Aorta (tissue), 5 donors: ENCODE measurements around the gene ONECUT1. TPM values are rescaled to one million over a fixed set of nuclear protein-coding genes. Genes with fewer than 3 reads are reported as not detected.

Experiments
- ATAC-seq: fragments of 200-7000 bp; cut with Tn5 transposase; one replicate; pipeline ENCODE4 v1.9.1; 2022; ENCODE audit warnings: moderate library complexity; ENCODE audit not compliant: low FRiP score
- DNase-seq, 2 donors: peaks; one replicate each; pipeline ENCODE4 v3.0.0-alpha.2; 2020
- H3K27ac ChIP-seq, 2 donors: one replicate each; pipeline ENCODE4 v1.5.1; 2013; ENCODE audit warnings: low read length in 2 of 2, mild to moderate bottlenecking in 2 of 2, moderate library complexity in 2 of 2, control low read depth in 1 of 2, inconsistent platforms in 1 of 2, low read depth in 1 of 2
- H3K27me3 ChIP-seq, 2 donors: one replicate each; pipeline ENCODE4 v1.6.1; 2013; ENCODE audit warnings: control low read depth in 1 of 2, low read length in 1 of 2, mild to moderate bottlenecking in 1 of 2, moderate library complexity in 1 of 2; ENCODE audit not compliant: insufficient read depth in 2 of 2, control insufficient read depth in 1 of 2
- H3K36me3 ChIP-seq, 2 donors: one replicate each; pipeline ENCODE4 v1.6.1; 2013; ENCODE audit warnings: control low read depth in 1 of 2, low read length in 1 of 2, mild to moderate bottlenecking in 1 of 2; ENCODE audit not compliant: insufficient read depth in 2 of 2, control insufficient read depth in 1 of 2
- H3K4me1 ChIP-seq, 2 donors: one replicate each; pipeline ENCODE4 v1.6.1; 2013; ENCODE audit warnings: low read length in 2 of 2, control low read depth in 1 of 2, mild to moderate bottlenecking in 1 of 2, moderate library complexity in 1 of 2; ENCODE audit not compliant: insufficient read depth in 2 of 2, control insufficient read depth in 1 of 2
- H3K4me3 ChIP-seq, 2 donors: one replicate each; pipeline ENCODE4 v1.5.1; 2013; ENCODE audit warnings: low read length in 2 of 2, control low read depth in 1 of 2, mild to moderate bottlenecking in 1 of 2
- H3K9me3 ChIP-seq: one replicate; pipeline ENCODE4 v1.6.1; 2013; ENCODE audit warnings: mild to moderate bottlenecking, low read length; ENCODE audit not compliant: control insufficient read depth
- whole genome bisulfite sequencing, 2 donors: extraction: QIAGEN DNeasy Blood & Tissue Kit; methylation state at CpG; one replicate each; pipeline ENCODE4 v1.1.7; 2013; 5-methylcytosine and 5-hydroxymethylcytosine counted together
- intact Hi-C, 2 donors: fragments of 100-400 bp; cut with DNase I; formaldehyde crosslinking; loops; one replicate each; pipeline versions ENCODE4 v1.14.2 to v1.15.0; 2022
- polyA plus RNA-seq, 2 donors: library from polyadenylated mRNA; stranded (reverse); fragments of 200-250 nt; gene quantifications; one replicate each; pipeline ENCODE4 v1.2.3, GENCODE V29; 2013
- total RNA-seq, 2 donors: library from RNA; stranded (reverse); fragmentation: NEBNext Ultra II Directional; extraction: Animal tissue kit (Norgen Biotek cat#: 25700); gene quantifications; one replicate each; pipeline ENCODE4 v1.2.1, GENCODE V29; 2021
- donor health status: healthy with polysubstance abuse.
- donor health status: Bipolar disorder and iron deficiency.
- donor health status: DM: no; HTN: no; CAD: no.
- donor health status: DM: no; HTN: no; CAD: no.
- donor health status: DM: yes; HTN: yes; CAD: no.

The ONECUT1 gene
- total and polyA plus RNA-seq, 4 donors = not detected

- ATAC-seq (no peak), DNase-seq (no peak)
- Histone ChIP-seq H3K9me3 (no peaks in the 10 kb centered on the region), H3K27me3 (no peaks in the 10 kb centered on the region), H3K27ac (no peak overlapping the region), H3K4me1 (no peaks in the 10 kb centered on the region), H3K4me3 (no peak overlapping the region), H3K36me3 (no peaks in the 10 kb centered on the region)
- intact Hi-C loops = no loop called here
- WGBS, 2 donors = 25 to 32% methylated on average over 49 to 50 of the region's 50 CpGs
Observed at GRCh38 chr15:52790941-52791751, 1.0 kb upstream of the ONECUT1 start.

GRCh38 chr15:52789601-52790168 is 451 bp downstream of the ONECUT1 start:
- ATAC-seq (no peak), DNase-seq (peak in 1 of 2 donors; percentile 75)
- Histone ChIP-seq H3K9me3 (no peaks in the 10 kb centered on the region), H3K27me3 (no peaks in the 10 kb centered on the region), H3K27ac (no peak overlapping the region), H3K4me1 (no peaks in the 10 kb centered on the region), H3K4me3 (peak overlapping the region; percentile 36 to 46), H3K36me3 (no peaks in the 10 kb centered on the region)
- intact Hi-C loops = loop anchor here in 1 of 2 donors (10.0 kb wide), 1 partner anchor 405 kb away; no protein-coding TSS in a partner anchor
- 0 to 1% methylated on average over 49 to 51 of the region's 51 CpGs for WGBS, 2 donors

- Histone ChIP-seq H3K9me3 (no peaks in the 10 kb centered on the region), H3K27ac (no peak overlapping the region), H3K36me3 (no peaks in the 10 kb centered on the region), H3K4me1 (no peaks in the 10 kb centered on the region), H3K4me3 (no peak overlapping the region), H3K27me3 (no peaks in the 10 kb centered on the region)
- 3 to 4% methylated on average over 37 of the region's 37 CpGs for WGBS, 2 donors
- DNase-seq (peak in 1 of 2 donors; percentile 75), ATAC-seq (no peak)
- intact Hi-C loops = loop anchor here in 1 of 2 donors (10.0 kb wide), 1 partner anchor 406 kb away; no protein-coding TSS in a partner anchor
Observed at GRCh38 chr15:52789008-52789600, 1.0 kb downstream of the ONECUT1 start.

- H3K27ac ChIP-seq = no peak overlapping the region
- intact Hi-C loops = loop anchor here in 1 of 2 donors (10.0 kb wide), 1 partner anchor 406 kb away; no protein-coding TSS in a partner anchor
- no peak for ATAC-seq
- no peaks in the 10 kb centered on the region for H3K27me3 ChIP-seq
- H3K4me1 ChIP-seq = no peaks in the 10 kb centered on the region
- no peaks in the 10 kb centered on the region for H3K9me3 ChIP-seq
- 3 to 4% methylated on average over 58 of the region's 58 CpGs for WGBS, 2 donors
- no peak overlapping the region for H3K4me3 ChIP-seq
- H3K36me3 ChIP-seq = no peaks in the 10 kb centered on the region
- DNase-seq = no peak
Observed at GRCh38 chr15:52788099-52788986, 1.8 kb downstream of the ONECUT1 start.

GRCh38 chr15:52787549-52788098 is 2.5 kb downstream of the ONECUT1 start:
- intact Hi-C loops = loop anchor here in 1 of 2 donors (10.0 kb wide), 1 partner anchor 407 kb away; no protein-coding TSS in a partner anchor
- no peaks in the 10 kb centered on the region for H3K36me3 ChIP-seq
- no peaks in the 10 kb centered on the region for H3K4me1 ChIP-seq
- no peak for DNase-seq
- no peak overlapping the region for H3K4me3 ChIP-seq
- H3K9me3 ChIP-seq = no peaks in the 10 kb centered on the region
- WGBS, 2 donors = 1 to 2% methylated on average over 25 to 27 of the region's 27 CpGs
- no peak overlapping the region for H3K27ac ChIP-seq
- no peak for ATAC-seq
- no peaks in the 10 kb centered on the region for H3K27me3 ChIP-seq

- ATAC-seq = no peak
- intact Hi-C loops = loop anchor here in 1 of 2 donors (10.0 kb wide), 1 partner anchor 408 kb away; no protein-coding TSS in a partner anchor
- Histone ChIP-seq H3K4me3 (no peak overlapping the region), H3K4me1 (no peaks in the 10 kb centered on the region), H3K36me3 (no peaks in the 10 kb centered on the region), H3K27ac (no peak overlapping the region), H3K9me3 (no peaks in the 10 kb centered on the region), H3K27me3 (no peaks in the 10 kb centered on the region)
- no peak for DNase-seq
- WGBS, 2 donors = 2 to 3% methylated on average over 23 to 24 of the region's 24 CpGs
Observed at GRCh38 chr15:52787123-52787503, 3.0 kb downstream of the ONECUT1 start.

- Histone ChIP-seq H3K9me3 (no peaks in the 10 kb centered on the region), H3K4me1 (no peaks in the 10 kb centered on the region), H3K36me3 (no peaks in the 10 kb centered on the region), H3K27ac (no peak overlapping the region), H3K27me3 (no peaks in the 10 kb centered on the region), H3K4me3 (no peak overlapping the region)
- ATAC-seq (no peak), DNase-seq (peak in 1 of 2 donors; percentile 75)
- intact Hi-C loops = loop anchor here in 1 of 2 donors (10.0 kb wide), 1 partner anchor 408 kb away; no protein-coding TSS in a partner anchor
- WGBS, 2 donors = 7 to 8% methylated on average over 28 of the region's 28 CpGs
Observed at GRCh38 chr15:52786436-52787122, 3.6 kb downstream of the ONECUT1 start.
